Endometrial microvascular endothelial cells (primary cell): Measurements from ENCODE around the gene LGI2. TPM values are rescaled to one million over a fixed set of nuclear protein-coding genes. Genes with fewer than 3 reads are reported as not detected.
"Not testable (repeated sequence)": the region's sequence is repeated elsewhere in the genome, so short reads cannot be mapped to it uniquely, and the experiment has no call there.

Experiments
- in situ Hi-C: cut with HindIII; loops from 2 replicates; pipeline ENCODE4 v1.10.0; 2017; ENCODE audit warnings: low sequenced_read_pairs, low pct_unique_long_range_greater_than_20kb; ENCODE audit errors: inconsistent ontology term
- total RNA-seq: library from RNA; depleted of rRNA; stranded (reverse); fragments of >200 nt; gene quantifications from one replicate; pipeline ENCODE4 v1.2.3, GENCODE V29; 2015; ENCODE audit errors: inconsistent ontology term

Gene LGI2
- not detected for total RNA-seq

- in situ Hi-C loops = no loop called here
Observed at GRCh38 chr4:25030277-25031076, at the start of gene LGI2. TSS of gene LGI2 (minus strand) at chr4:25030946. CDS start at chr4:25030693, 253 bp downstream.

GRCh38 chr4:25078523-25078922, 47.8 kb upstream of the LGI2 start:
- in situ Hi-C loops = no loop called here

- in situ Hi-C loops = no loop called here
Observed at GRCh38 chr4:25076625-25077398, 46.1 kb upstream of the LGI2 start.

GRCh38 chr4:25075851-25076250, 45.1 kb upstream of the LGI2 start:
- in situ Hi-C loops = no loop called here

- in situ Hi-C loops = no loop called here
Observed at GRCh38 chr4:25075129-25075528, 44.4 kb upstream of the LGI2 start.

- in situ Hi-C loops = no loop called here
Observed at GRCh38 chr4:25070545-25070944, 39.8 kb upstream of the LGI2 start.

- in situ Hi-C loops = no loop called here
Observed at GRCh38 chr4:25069014-25069413, 38.3 kb upstream of the LGI2 start.

GRCh38 chr4:25068386-25068785, 37.6 kb upstream of the LGI2 start:
- in situ Hi-C loops = no loop called here

GRCh38 chr4:25065932-25066590, 35.3 kb upstream of the LGI2 start:
- in situ Hi-C loops = no loop called here

- in situ Hi-C loops = no loop called here
Observed at GRCh38 chr4:25065431-25065858, 34.7 kb upstream of the LGI2 start.

- in situ Hi-C loops = not testable (repeated sequence)
Observed at GRCh38 chr4:25064447-25064846, 33.7 kb upstream of the LGI2 start.

GRCh38 chr4:25063116-25063515, 32.4 kb upstream of the LGI2 start:
- in situ Hi-C loops = no loop called here

- in situ Hi-C loops = no loop called here
Observed at GRCh38 chr4:25062098-25062497, 31.4 kb upstream of the LGI2 start.

- in situ Hi-C loops = no loop called here
Observed at GRCh38 chr4:25061602-25062001, 30.9 kb upstream of the LGI2 start.

GRCh38 chr4:25060963-25061340, 30.2 kb upstream of the LGI2 start:
- in situ Hi-C loops = no loop called here

- in situ Hi-C loops = no loop called here
Observed at GRCh38 chr4:25060241-25060962, 29.7 kb upstream of the LGI2 start.

GRCh38 chr4:25059791-25060190, 29.0 kb upstream of the LGI2 start:
- in situ Hi-C loops = no loop called here

GRCh38 chr4:25058796-25059195, 28.1 kb upstream of the LGI2 start:
- in situ Hi-C loops = no loop called here

GRCh38 chr4:25057299-25057698, 26.6 kb upstream of the LGI2 start:
- in situ Hi-C loops = no loop called here
